Measurements from ENCODE around the gene TMEM170A. TPM values are rescaled to one million over a fixed set of nuclear protein-coding genes. Genes with fewer than 3 reads are reported as not detected.

The TMEM170A gene
- total and polyA plus RNA-seq, 10 of the 15 experiments (the other 5 are each of a cell fraction or from before 2014, with no cell fraction given), result 7.3 to 28.2 (median 20.9) TPM

DNA sequence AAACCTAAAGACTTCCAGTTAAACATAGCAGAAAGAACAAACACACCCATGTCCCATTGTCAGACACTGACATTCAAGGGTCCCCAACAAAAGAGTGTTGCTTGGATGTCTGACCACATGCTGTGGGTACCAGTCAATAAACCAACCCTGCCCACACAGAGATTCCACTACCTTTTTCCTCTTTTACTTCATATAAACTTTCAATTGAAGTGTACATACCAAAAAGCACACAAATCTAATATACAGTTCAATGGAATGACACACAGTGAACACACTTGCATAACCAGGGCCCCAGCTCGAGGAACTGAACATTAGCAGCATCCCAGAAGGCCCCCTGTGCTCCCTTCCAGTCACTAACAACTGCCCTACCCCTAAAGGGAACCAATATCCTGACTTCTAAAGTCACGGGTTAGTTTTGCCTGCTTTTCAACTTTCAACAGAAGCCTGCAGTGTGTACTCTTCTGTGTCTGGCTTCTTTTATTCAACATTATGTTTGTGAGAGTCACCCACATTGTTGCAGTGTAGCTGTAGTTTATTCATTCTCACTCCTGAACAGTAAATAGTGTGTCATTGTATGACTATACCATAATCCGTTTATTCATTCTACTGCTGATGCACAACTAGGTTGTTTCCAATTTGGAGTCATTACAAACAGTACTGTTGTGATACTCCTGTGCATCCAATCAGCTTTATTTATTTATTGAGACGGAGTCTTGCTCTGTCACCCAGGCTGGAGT lies 49.2 kb downstream of the TMEM170A start:
- Histone ChIP-seq H3K27ac (ENCODE audit: control insufficient read depth, insufficient read depth) (no peak overlapping the region), H3K4me2 (ENCODE audit: control insufficient read depth, insufficient read depth) (no peak overlapping the region), H4K20me1 (ENCODE audit: control insufficient read depth, insufficient read depth) (no peaks in the 10 kb centered on the region), H3K27me3 (replicated peaks in 1 of 2; ENCODE audit: control insufficient read depth in 2 of 2, insufficient read depth in 2 of 2, low read length in 1 of 2) (no peaks in the 10 kb centered on the region), H2AFZ (ENCODE audit: control insufficient read depth, low read depth, low read length) (no peak overlapping the region), H3K9me3 (replicated peaks; ENCODE audit: control insufficient read depth, insufficient read depth, low read length) (no peaks in the 10 kb centered on the region), H3K9ac (ENCODE audit: control insufficient read depth, insufficient read depth, low read length) (no peak overlapping the region), H3K79me2 (ENCODE audit: control insufficient read depth, insufficient read depth, low read length) (peaks cover 6% of the 10 kb centered on the region), H3K4me1 (ENCODE audit: control insufficient read depth, insufficient read depth, low read length) (no peaks in the 10 kb centered on the region), H3K36me3 (ENCODE audit: control insufficient read depth in 2 of 2, insufficient read depth in 2 of 2, low read length in 1 of 2) (peaks cover 0 to 7% of the 10 kb centered on the region in 2 experiments; a peak in 2 of 4 replicates), H3K4me3 (no peak overlapping the region)
- 48% methylated on average over 4 of the region's 4 CpGs for WGBS (ENCODE audit: insufficient coverage, insufficient replicate concordance, low lambda C conversion rate, missing lambda C conversion rate)
- BruUV-seq (replicated peaks), result no TSS peak
- ATAC-seq, result no peak
- ChIA-PET CTCF (interaction anchor here (0.6 kb wide), 1 partner anchor 294 kb away, joined by 3 read pairs; no protein-coding TSS in a partner anchor), RAD21 (ENCODE audit: unreplicated experiment) (no interaction called here), POLR2A (interaction anchor here (1.5 kb wide), 1 partner anchor 18 kb away, joined by 4 read pairs; the partner anchor contains the start of gene CFDP1), SMC1A (ENCODE audit: uncharacterized antibody, unreplicated experiment) (no interaction called here)
- no peak for DNase-seq (ENCODE audit: low read depth, low spot score)
- FAIRE-seq, result no peak
- in situ Hi-C loops (cut with MboI), result no loop called here
- intact Hi-C loops (cut with micrococcal nuclease; ENCODE audit: unreplicated experiment), result no loop called here
- TF ChIP-seq GABPA (IDR thresholded peaks at IDR 0.05; ENCODE audit: low read depth) (no peak), RUNX3 (IDR thresholded peaks at IDR 0.05; ENCODE audit: low read length) (0 out of 2 replicates have a peak, but pooled peaks have one; percentile 9), FOXM1 (IDR thresholded peaks at IDR 0.05; ENCODE audit: low read depth, low read length) (no peak), POLR2A (IDR thresholded peaks at IDR 0.05; ENCODE audit: low read depth, low read length) (no peak), NFIC (IDR thresholded peaks at IDR 0.05; ENCODE audit: low read depth, low read length) (no peak), SMAD1 (IDR thresholded peaks at IDR 0.05; ENCODE audit: low read depth, partially characterized antibody) (no peak), TCF3 (IDR thresholded peaks at IDR 0.05; ENCODE audit: borderline replicate concordance, insufficient read depth, low read depth, low read length) (no peak)
- TF ChIP-seq, protein P1, sequence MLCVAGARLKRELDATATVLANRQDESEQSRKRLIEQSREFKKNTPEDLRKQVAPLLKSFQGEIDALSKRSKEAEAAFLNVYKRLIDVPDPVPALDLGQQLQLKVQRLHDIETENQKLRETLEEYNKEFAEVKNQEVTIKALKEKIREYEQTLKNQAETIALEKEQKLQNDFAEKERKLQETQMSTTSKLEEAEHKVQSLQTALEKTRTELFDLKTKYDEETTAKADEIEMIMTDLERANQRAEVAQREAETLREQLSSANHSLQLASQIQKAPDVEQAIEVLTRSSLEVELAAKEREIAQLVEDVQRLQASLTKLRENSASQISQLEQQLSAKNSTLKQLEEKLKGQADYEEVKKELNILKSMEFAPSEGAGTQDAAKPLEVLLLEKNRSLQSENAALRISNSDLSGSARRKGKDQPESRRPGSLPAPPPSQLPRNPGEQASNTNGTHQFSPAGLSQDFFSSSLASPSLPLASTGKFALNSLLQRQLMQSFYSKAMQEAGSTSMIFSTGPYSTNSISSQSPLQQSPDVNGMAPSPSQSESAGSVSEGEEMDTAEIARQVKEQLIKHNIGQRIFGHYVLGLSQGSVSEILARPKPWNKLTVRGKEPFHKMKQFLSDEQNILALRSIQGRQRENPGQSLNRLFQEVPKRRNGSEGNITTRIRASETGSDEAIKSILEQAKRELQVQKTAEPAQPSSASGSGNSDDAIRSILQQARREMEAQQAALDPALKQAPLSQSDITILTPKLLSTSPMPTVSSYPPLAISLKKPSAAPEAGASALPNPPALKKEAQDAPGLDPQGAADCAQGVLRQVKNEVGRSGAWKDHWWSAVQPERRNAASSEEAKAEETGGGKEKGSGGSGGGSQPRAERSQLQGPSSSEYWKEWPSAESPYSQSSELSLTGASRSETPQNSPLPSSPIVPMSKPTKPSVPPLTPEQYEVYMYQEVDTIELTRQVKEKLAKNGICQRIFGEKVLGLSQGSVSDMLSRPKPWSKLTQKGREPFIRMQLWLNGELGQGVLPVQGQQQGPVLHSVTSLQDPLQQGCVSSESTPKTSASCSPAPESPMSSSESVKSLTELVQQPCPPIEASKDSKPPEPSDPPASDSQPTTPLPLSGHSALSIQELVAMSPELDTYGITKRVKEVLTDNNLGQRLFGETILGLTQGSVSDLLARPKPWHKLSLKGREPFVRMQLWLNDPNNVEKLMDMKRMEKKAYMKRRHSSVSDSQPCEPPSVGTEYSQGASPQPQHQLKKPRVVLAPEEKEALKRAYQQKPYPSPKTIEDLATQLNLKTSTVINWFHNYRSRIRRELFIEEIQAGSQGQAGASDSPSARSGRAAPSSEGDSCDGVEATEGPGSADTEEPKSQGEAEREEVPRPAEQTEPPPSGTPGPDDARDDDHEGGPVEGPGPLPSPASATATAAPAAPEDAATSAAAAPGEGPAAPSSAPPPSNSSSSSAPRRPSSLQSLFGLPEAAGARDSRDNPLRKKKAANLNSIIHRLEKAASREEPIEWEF (IDR thresholded peaks at IDR 0.05; ENCODE audit: insufficient replicate concordance, low read depth, low read length), result no peak
- TF ChIP-seq, protein P2, sequence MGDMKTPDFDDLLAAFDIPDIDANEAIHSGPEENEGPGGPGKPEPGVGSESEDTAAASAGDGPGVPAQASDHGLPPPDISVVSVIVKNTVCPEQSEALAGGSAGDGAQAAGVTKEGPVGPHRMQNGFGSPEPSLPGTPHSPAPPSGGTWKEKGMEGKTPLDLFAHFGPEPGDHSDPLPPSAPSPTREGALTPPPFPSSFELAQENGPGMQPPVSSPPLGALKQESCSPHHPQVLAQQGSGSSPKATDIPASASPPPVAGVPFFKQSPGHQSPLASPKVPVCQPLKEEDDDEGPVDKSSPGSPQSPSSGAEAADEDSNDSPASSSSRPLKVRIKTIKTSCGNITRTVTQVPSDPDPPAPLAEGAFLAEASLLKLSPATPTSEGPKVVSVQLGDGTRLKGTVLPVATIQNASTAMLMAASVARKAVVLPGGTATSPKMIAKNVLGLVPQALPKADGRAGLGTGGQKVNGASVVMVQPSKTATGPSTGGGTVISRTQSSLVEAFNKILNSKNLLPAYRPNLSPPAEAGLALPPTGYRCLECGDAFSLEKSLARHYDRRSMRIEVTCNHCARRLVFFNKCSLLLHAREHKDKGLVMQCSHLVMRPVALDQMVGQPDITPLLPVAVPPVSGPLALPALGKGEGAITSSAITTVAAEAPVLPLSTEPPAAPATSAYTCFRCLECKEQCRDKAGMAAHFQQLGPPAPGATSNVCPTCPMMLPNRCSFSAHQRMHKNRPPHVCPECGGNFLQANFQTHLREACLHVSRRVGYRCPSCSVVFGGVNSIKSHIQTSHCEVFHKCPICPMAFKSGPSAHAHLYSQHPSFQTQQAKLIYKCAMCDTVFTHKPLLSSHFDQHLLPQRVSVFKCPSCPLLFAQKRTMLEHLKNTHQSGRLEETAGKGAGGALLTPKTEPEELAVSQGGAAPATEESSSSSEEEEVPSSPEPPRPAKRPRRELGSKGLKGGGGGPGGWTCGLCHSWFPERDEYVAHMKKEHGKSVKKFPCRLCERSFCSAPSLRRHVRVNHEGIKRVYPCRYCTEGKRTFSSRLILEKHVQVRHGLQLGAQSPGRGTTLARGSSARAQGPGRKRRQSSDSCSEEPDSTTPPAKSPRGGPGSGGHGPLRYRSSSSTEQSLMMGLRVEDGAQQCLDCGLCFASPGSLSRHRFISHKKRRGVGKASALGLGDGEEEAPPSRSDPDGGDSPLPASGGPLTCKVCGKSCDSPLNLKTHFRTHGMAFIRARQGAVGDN (IDR thresholded peaks at IDR 0.05), result no peak
